NCI-H128 (cell line): ENCODE results near the gene HDAC10.

ENCODE experiments used
- DNase-seq: peaks from one replicate; lab custom pipeline; 2025; ENCODE audit not compliant: unreplicated experiment; lab: John Stamatoyannopoulos, UW

The HDAC10 gene

GRCh38 chr22:50270666-50271394 is 19.8 kb upstream of the HDAC10 start:
- no peak for DNase-seq

GRCh38 chr22:50269970-50270665 is 19.1 kb upstream of the HDAC10 start, which contains the start of gene MAPK11:
MAPK11 (minus strand) TSS chr22:50270380; CDS start chr22:50270292, 88 bp downstream.
- no peak for DNase-seq

- DNase-seq = no peak
Measured at GRCh38 chr22:50269573-50269969, 18.5 kb upstream of the HDAC10 start.

- DNase-seq = no peak
Measured at GRCh38 chr22:50268655-50269113, 17.6 kb upstream of the HDAC10 start.

- no peak for DNase-seq
Measured at GRCh38 chr22:50267591-50268390, 16.7 kb upstream of the HDAC10 start.

- no peak for DNase-seq
Measured at GRCh38 chr22:50266994-50267393, 15.9 kb upstream of the HDAC10 start.

GRCh38 chr22:50264946-50265669 is 14.0 kb upstream of the HDAC10 start:
- no peak for DNase-seq

GRCh38 chr22:50264104-50264745 is 13.2 kb upstream of the HDAC10 start:
- DNase-seq = no peak

GRCh38 chr22:50262973-50263617 is 12.0 kb upstream of the HDAC10 start:
- no peak for DNase-seq

GRCh38 chr22:50262460-50262911 is 11.4 kb upstream of the HDAC10 start:
- no peak for DNase-seq

GRCh38 chr22:50261615-50262459 is 10.8 kb upstream of the HDAC10 start, which contains the start of gene MAPK12:
MAPK12 (minus strand) TSS chr22:50261683; CDS start chr22:50261509, 174 bp downstream.
- DNase-seq = no peak

GRCh38 chr22:50260801-50261614 is 9.9 kb upstream of the HDAC10 start:
- DNase-seq = no peak

- no peak for DNase-seq
Measured at GRCh38 chr22:50260434-50260800, 9.4 kb upstream of the HDAC10 start.

GRCh38 chr22:50259302-50259701 is 8.2 kb upstream of the HDAC10 start:
- DNase-seq = no peak

GRCh38 chr22:50258361-50259292 is 7.6 kb upstream of the HDAC10 start:
- DNase-seq = no peak

GRCh38 chr22:50257451-50258360 is 6.6 kb upstream of the HDAC10 start:
- DNase-seq = no peak
